Measurements from ENCODE around the gene CCL16. TPM values are rescaled to one million over a fixed set of nuclear protein-coding genes. Genes with fewer than 3 reads are reported as not detected.

Gene CCL16
- total and polyA plus RNA-seq, 2 donors from 2014 or later: 0.79 TPM; not detected in 1

DNA sequence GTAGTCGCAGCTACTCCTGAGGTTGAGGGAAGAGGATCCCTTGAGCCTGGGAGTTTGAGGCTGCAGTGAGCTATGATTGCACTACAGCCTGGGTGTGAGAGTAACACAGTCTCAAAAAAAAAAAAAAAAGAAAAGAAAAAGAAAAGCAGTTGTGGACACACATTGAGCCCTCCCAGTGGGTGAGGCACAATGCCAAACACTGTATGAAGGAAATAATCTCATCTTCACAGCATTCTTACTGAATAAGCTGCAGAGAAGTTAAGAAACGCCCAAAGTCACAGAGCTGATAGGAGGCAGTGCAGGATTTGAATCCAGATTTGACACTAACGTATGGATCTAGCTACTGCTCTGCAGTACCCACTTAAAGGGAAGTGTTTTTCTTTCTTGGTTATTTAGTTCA, 31.9 kb downstream of the CCL16 start:
- Histone ChIP-seq H3K9ac (ENCODE audit: low read length in 3 of 3) (no peak overlapping the region), H3K27me3 (ENCODE audit: control insufficient read depth, insufficient read depth, low read length) (no peaks in the 10 kb centered on the region), H3K27ac (ENCODE audit: low read depth in 2 of 2, low read length in 2 of 2) (no peak overlapping the region), H3K9me3 (ENCODE audit: control insufficient read depth in 2 of 3, insufficient read depth in 1 of 3, low read length in 3 of 3) (no peaks in the 10 kb centered on the region), H3K4me1 (ENCODE audit: control insufficient read depth in 2 of 3, insufficient read depth in 2 of 3, low read depth in 1 of 3, low read length in 3 of 3) (no peaks in the 10 kb centered on the region), H3K36me3 (ENCODE audit: control insufficient read depth in 2 of 3, insufficient read depth in 3 of 3, low read length in 3 of 3) (no peaks in the 10 kb centered on the region), H3K4me3 (ENCODE audit: low read length in 3 of 3) (no peak overlapping the region)
- TF ChIP-seq, protein P1, sequence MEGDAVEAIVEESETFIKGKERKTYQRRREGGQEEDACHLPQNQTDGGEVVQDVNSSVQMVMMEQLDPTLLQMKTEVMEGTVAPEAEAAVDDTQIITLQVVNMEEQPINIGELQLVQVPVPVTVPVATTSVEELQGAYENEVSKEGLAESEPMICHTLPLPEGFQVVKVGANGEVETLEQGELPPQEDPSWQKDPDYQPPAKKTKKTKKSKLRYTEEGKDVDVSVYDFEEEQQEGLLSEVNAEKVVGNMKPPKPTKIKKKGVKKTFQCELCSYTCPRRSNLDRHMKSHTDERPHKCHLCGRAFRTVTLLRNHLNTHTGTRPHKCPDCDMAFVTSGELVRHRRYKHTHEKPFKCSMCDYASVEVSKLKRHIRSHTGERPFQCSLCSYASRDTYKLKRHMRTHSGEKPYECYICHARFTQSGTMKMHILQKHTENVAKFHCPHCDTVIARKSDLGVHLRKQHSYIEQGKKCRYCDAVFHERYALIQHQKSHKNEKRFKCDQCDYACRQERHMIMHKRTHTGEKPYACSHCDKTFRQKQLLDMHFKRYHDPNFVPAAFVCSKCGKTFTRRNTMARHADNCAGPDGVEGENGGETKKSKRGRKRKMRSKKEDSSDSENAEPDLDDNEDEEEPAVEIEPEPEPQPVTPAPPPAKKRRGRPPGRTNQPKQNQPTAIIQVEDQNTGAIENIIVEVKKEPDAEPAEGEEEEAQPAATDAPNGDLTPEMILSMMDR (IDR thresholded peaks at IDR 0.05; ENCODE audit: borderline replicate concordance, extremely low read depth, insufficient read depth): no peak
- FAIRE-seq: no peak
- DNase-seq: no peak
- intact Hi-C loops (cut with DNase I): no loop called here

DNA sequence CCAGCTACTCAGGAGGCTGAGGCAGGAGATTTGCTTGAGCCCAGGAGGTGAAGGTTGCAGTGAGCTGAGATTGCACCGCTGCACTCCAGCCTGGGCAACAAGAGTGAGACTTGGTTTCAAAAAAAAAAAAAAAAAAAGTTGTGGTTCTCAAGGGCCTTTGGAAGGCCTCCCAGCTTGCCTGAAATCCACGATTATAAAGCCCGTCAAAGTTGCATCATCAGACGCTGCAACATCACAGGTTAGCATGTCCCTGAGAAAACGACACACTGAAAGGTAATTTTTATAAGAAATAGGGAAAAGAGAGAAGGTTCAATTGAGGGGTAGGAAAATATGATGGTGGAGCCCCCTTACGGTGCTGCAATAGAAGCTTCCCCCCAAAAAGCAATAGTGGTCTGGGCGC, 33.2 kb downstream of the CCL16 start:
- intact Hi-C loops (cut with DNase I): no loop called here
- Histone ChIP-seq H3K36me3 (ENCODE audit: control insufficient read depth in 2 of 3, insufficient read depth in 3 of 3, low read length in 3 of 3) (no peaks in the 10 kb centered on the region), H3K4me1 (ENCODE audit: control insufficient read depth in 2 of 3, insufficient read depth in 2 of 3, low read depth in 1 of 3, low read length in 3 of 3) (no peaks in the 10 kb centered on the region), H3K4me3 (ENCODE audit: low read length in 3 of 3) (no peak overlapping the region), H3K9ac (ENCODE audit: low read length in 3 of 3) (no peak overlapping the region), H3K9me3 (ENCODE audit: control insufficient read depth in 2 of 3, insufficient read depth in 1 of 3, low read length in 3 of 3) (no peaks in the 10 kb centered on the region), H3K27me3 (ENCODE audit: control insufficient read depth, insufficient read depth, low read length) (no peaks in the 10 kb centered on the region), H3K27ac (ENCODE audit: low read depth in 2 of 2, low read length in 2 of 2) (no peak overlapping the region)
- DNase-seq (no peak), FAIRE-seq (no peak)
- TF ChIP-seq, protein P1 (IDR thresholded peaks at IDR 0.05; ENCODE audit: borderline replicate concordance, extremely low read depth, insufficient read depth): no peak

DNA sequence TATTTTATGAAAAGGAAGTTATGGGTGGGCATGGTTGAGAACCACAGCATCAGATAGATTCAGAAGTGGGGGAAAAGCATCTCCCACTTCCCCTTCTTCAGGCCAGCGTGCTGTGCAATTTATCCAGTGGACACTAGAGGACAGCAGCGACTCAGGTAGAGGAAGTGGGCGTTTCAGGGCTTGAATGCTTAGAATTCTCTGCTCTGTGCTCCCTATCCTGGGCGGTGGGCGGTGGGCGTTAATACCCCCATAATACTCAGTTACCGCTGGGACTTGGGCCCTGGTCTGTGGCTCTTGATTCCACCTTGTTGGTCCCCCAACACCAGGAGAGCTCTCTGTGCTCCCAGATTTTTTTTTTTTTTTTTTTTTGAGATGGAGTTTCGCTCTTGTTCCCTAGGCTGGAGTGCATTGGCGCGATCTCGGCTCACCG, 34.1 kb downstream of the CCL16 start:
- no peak overlapping the region for H3K27ac ChIP-seq (ENCODE audit: low read depth in 2 of 2, low read length in 2 of 2)
- no peaks in the 10 kb centered on the region for H3K36me3 ChIP-seq (ENCODE audit: control insufficient read depth in 2 of 3, insufficient read depth in 3 of 3, low read length in 3 of 3)
- FAIRE-seq: no peak
- H3K4me3 ChIP-seq (ENCODE audit: low read length in 3 of 3): peak overlapping the region in 2 of 3 donors; percentile 36 to 48
- no peaks in the 10 kb centered on the region for H3K9me3 ChIP-seq (ENCODE audit: control insufficient read depth in 2 of 3, insufficient read depth in 1 of 3, low read length in 3 of 3)
- TF ChIP-seq, protein P1 (IDR thresholded peaks at IDR 0.05; ENCODE audit: borderline replicate concordance, extremely low read depth, insufficient read depth): peak; percentile 77
- no peak overlapping the region for H3K9ac ChIP-seq (ENCODE audit: low read length in 3 of 3)
- intact Hi-C loops (cut with DNase I): no loop called here
- no peaks in the 10 kb centered on the region for H3K27me3 ChIP-seq (ENCODE audit: control insufficient read depth, insufficient read depth, low read length)
- H3K4me1 ChIP-seq (ENCODE audit: control insufficient read depth in 2 of 3, insufficient read depth in 2 of 3, low read depth in 1 of 3, low read length in 3 of 3): no peaks in the 10 kb centered on the region
- DNase-seq: peak in 4 of 5 donors; percentile 52 to 76 (median 60)

DNA sequence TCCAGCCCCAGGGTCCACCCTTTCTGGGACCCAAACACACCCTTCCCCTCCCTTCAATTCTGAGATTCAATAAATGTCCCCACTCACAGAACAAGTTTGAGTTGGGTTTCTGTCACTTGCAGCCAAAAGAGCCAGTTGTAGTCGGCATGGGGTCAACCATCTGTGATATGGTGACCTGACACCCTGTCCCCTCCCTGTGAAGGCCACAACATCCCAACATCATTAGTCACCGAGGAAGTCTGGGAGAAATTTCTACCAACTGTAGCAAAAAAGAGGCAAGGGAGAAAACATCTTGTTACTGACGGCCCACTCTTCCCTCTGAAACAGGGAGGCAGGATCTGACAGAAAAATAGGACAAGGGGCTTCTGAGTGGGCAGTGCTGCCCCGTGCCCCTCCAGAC, 37.1 kb downstream of the CCL16 start:
- no peak overlapping the region for H3K27ac ChIP-seq (ENCODE audit: low read depth in 2 of 2, low read length in 2 of 2)
- H3K9ac ChIP-seq (ENCODE audit: low read length in 3 of 3): no peak overlapping the region
- no peak overlapping the region for H3K4me3 ChIP-seq (ENCODE audit: low read length in 3 of 3)
- TF ChIP-seq, protein P1 (IDR thresholded peaks at IDR 0.05; ENCODE audit: borderline replicate concordance, extremely low read depth, insufficient read depth): no peak
- DNase-seq (no peak), FAIRE-seq (no peak)
- intact Hi-C loops (cut with DNase I): no loop called here
- no peaks in the 10 kb centered on the region for H3K4me1 ChIP-seq (ENCODE audit: control insufficient read depth in 2 of 3, insufficient read depth in 2 of 3, low read depth in 1 of 3, low read length in 3 of 3)
- H3K9me3 ChIP-seq (ENCODE audit: control insufficient read depth in 2 of 3, insufficient read depth in 1 of 3, low read length in 3 of 3): no peaks in the 10 kb centered on the region
- no peaks in the 10 kb centered on the region for H3K27me3 ChIP-seq (ENCODE audit: control insufficient read depth, insufficient read depth, low read length)
- H3K36me3 ChIP-seq (ENCODE audit: control insufficient read depth in 2 of 3, insufficient read depth in 3 of 3, low read length in 3 of 3): no peaks in the 10 kb centered on the region
